ENCODE results near the gene RLN3.

DNA sequence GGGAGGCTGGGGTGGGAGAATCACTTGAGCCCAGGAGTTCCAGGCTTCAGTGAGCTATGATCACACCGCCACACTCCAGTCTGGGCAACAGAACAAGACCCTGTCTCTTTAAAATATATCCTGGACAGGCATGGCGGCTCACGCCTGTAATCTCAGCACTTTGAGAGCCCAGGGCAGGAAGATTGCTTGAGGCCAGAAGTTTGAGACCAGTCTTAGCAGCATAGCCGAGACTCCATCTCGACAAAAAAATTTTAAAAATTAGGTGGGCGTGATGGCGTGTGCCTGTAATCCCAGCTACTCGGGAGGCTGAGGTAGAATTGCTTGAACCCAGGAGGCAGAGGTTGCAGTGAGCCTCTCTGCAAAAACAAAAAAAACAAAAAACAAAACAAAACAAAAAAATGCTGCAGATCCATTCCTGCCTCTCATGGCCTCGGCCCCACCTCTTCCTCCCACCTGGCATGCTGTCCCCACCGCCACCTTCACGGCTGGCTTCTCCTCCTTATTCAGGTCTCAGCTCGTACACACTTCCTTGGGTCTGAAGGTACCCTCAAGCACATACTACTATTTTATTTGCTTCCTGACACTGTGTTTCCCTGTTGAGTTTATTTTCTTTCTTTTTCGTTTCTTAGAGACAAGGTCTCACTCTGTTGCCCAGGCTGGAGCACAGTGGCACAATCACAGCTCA, 27.1 kb upstream of the RLN3 start:
- TF ChIP-seq, protein P1, sequence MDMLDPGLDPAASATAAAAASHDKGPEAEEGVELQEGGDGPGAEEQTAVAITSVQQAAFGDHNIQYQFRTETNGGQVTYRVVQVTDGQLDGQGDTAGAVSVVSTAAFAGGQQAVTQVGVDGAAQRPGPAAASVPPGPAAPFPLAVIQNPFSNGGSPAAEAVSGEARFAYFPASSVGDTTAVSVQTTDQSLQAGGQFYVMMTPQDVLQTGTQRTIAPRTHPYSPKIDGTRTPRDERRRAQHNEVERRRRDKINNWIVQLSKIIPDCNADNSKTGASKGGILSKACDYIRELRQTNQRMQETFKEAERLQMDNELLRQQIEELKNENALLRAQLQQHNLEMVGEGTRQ (IDR thresholded peaks at IDR 0.05; ENCODE audit: borderline replicate concordance, low read depth, low read length), result no peak
- TF ChIP-seq, protein P2, sequence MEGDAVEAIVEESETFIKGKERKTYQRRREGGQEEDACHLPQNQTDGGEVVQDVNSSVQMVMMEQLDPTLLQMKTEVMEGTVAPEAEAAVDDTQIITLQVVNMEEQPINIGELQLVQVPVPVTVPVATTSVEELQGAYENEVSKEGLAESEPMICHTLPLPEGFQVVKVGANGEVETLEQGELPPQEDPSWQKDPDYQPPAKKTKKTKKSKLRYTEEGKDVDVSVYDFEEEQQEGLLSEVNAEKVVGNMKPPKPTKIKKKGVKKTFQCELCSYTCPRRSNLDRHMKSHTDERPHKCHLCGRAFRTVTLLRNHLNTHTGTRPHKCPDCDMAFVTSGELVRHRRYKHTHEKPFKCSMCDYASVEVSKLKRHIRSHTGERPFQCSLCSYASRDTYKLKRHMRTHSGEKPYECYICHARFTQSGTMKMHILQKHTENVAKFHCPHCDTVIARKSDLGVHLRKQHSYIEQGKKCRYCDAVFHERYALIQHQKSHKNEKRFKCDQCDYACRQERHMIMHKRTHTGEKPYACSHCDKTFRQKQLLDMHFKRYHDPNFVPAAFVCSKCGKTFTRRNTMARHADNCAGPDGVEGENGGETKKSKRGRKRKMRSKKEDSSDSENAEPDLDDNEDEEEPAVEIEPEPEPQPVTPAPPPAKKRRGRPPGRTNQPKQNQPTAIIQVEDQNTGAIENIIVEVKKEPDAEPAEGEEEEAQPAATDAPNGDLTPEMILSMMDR (IDR thresholded peaks at IDR 0.05), result no peak
- TF ChIP-seq POLR2AphosphoS5 (IDR thresholded peaks at IDR 0.05; ENCODE audit: low read depth, low read length), result no peak
